ENCODE results near the gene GARRE1. TPM values are rescaled to one million over a fixed set of nuclear protein-coding genes. Genes with fewer than 3 reads are reported as not detected.

GARRE1 gene
- total and polyA plus RNA-seq, 4 donors, result 4.0 to 13.7 (median 9.0) TPM

DNA sequence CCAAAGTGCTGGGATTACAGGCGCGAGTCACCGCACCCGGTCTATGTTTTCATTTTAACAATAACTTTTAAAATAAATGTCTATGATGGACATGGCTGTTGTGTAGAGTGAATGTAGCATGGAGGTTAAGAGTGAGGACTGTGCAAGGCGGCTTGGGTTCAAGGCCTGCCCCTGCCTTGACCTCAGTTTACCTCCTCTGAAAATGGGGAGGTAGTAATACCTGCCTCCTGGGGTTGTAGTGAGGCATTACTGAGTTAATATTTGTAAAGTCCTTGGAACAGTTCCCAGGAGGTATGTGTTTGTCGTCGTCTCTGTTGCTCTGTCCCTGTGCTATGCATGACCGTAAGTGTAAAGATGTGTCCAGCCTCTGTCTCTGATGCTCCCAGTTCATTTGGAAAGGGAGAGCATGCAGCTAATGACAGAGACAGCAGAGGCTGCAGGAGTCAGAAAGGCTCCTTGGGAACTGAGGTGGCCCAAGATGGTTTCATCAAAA is 9.4 kb downstream of the GARRE1 start:
- DNase-seq (ENCODE audit: low spot score), result no peak
- Histone ChIP-seq H3K36me3 (ENCODE audit: control insufficient read depth in 4 of 4, insufficient read depth in 3 of 4, low read depth in 1 of 4, low read length in 3 of 4) (no peaks in the 10 kb centered on the region), H3K27me3 (ENCODE audit: control insufficient read depth in 4 of 4, insufficient read depth in 4 of 4, low read length in 3 of 4) (no peaks in the 10 kb centered on the region), H3K4me3 (ENCODE audit: low read depth in 1 of 3, low read length in 3 of 3) (no peak overlapping the region), H3K9me3 (ENCODE audit: control insufficient read depth in 4 of 4, low read length in 3 of 4) (no peaks in the 10 kb centered on the region), H3K4me1 (ENCODE audit: control insufficient read depth in 4 of 4, insufficient read depth in 4 of 4, low read length in 3 of 4) (peaks cover 0 to 15% (median 9%) of the 10 kb centered on the region in 4 donors), H3K9ac (ENCODE audit: low read depth in 1 of 2, low read length in 2 of 2) (no peak overlapping the region), H3K27ac (ENCODE audit: low read depth in 1 of 2, low read length in 2 of 2) (no peak overlapping the region)
- TF ChIP-seq, protein P1, sequence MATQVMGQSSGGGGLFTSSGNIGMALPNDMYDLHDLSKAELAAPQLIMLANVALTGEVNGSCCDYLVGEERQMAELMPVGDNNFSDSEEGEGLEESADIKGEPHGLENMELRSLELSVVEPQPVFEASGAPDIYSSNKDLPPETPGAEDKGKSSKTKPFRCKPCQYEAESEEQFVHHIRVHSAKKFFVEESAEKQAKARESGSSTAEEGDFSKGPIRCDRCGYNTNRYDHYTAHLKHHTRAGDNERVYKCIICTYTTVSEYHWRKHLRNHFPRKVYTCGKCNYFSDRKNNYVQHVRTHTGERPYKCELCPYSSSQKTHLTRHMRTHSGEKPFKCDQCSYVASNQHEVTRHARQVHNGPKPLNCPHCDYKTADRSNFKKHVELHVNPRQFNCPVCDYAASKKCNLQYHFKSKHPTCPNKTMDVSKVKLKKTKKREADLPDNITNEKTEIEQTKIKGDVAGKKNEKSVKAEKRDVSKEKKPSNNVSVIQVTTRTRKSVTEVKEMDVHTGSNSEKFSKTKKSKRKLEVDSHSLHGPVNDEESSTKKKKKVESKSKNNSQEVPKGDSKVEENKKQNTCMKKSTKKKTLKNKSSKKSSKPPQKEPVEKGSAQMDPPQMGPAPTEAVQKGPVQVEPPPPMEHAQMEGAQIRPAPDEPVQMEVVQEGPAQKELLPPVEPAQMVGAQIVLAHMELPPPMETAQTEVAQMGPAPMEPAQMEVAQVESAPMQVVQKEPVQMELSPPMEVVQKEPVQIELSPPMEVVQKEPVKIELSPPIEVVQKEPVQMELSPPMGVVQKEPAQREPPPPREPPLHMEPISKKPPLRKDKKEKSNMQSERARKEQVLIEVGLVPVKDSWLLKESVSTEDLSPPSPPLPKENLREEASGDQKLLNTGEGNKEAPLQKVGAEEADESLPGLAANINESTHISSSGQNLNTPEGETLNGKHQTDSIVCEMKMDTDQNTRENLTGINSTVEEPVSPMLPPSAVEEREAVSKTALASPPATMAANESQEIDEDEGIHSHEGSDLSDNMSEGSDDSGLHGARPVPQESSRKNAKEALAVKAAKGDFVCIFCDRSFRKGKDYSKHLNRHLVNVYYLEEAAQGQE (IDR thresholded peaks at IDR 0.05), result no peak
- no peak for TF ChIP-seq TAF1 (conservative IDR thresholded peaks at IDR 0.05)
- peak; percentile 16 for TF ChIP-seq FOXA1 (IDR thresholded peaks at IDR 0.05)
- peak in 1 of 2 donors; percentile 23 for TF ChIP-seq RAD21 (IDR thresholded peaks at IDR 0.05)
- peak; percentile 15 to 21 for TF ChIP-seq HNF4A (conservative IDR thresholded peaks at IDR 0.05)
- TF ChIP-seq YY1 (IDR thresholded peaks at IDR 0.05), result no peak
- no peak for TF ChIP-seq EGR1 (IDR thresholded peaks at IDR 0.05; ENCODE audit: low read depth in 2 of 2)
- TF ChIP-seq, protein P2, sequence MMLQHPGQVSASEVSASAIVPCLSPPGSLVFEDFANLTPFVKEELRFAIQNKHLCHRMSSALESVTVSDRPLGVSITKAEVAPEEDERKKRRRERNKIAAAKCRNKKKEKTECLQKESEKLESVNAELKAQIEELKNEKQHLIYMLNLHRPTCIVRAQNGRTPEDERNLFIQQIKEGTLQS (IDR thresholded peaks at IDR 0.05), result no peak
- peak; percentile 42 to 48 for TF ChIP-seq RXRA (IDR thresholded peaks at IDR 0.05)
- no peak for TF ChIP-seq HNF4G (IDR thresholded peaks at IDR 0.05)
- peak; percentile 8 for TF ChIP-seq SP1 (IDR thresholded peaks at IDR 0.05)
- TF ChIP-seq, protein P3, sequence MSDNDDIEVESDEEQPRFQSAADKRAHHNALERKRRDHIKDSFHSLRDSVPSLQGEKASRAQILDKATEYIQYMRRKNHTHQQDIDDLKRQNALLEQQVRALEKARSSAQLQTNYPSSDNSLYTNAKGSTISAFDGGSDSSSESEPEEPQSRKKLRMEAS (IDR thresholded peaks at IDR 0.05), result peak; percentile 21
- no peak for TF ChIP-seq GABPA (IDR thresholded peaks at IDR 0.05 in 1 of 2, conservative IDR thresholded peaks at IDR 0.05 in 1 of 2)
- no peak for TF ChIP-seq FOXA2 (IDR thresholded peaks at IDR 0.05)
- TF ChIP-seq, protein P4, sequence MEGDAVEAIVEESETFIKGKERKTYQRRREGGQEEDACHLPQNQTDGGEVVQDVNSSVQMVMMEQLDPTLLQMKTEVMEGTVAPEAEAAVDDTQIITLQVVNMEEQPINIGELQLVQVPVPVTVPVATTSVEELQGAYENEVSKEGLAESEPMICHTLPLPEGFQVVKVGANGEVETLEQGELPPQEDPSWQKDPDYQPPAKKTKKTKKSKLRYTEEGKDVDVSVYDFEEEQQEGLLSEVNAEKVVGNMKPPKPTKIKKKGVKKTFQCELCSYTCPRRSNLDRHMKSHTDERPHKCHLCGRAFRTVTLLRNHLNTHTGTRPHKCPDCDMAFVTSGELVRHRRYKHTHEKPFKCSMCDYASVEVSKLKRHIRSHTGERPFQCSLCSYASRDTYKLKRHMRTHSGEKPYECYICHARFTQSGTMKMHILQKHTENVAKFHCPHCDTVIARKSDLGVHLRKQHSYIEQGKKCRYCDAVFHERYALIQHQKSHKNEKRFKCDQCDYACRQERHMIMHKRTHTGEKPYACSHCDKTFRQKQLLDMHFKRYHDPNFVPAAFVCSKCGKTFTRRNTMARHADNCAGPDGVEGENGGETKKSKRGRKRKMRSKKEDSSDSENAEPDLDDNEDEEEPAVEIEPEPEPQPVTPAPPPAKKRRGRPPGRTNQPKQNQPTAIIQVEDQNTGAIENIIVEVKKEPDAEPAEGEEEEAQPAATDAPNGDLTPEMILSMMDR (IDR thresholded peaks at IDR 0.05; ENCODE audit: low read depth, low read length, missing input control), result peak; percentile 5
- no peak for TF ChIP-seq NR2F2 (IDR thresholded peaks at IDR 0.05)
- TF ChIP-seq, protein P5, sequence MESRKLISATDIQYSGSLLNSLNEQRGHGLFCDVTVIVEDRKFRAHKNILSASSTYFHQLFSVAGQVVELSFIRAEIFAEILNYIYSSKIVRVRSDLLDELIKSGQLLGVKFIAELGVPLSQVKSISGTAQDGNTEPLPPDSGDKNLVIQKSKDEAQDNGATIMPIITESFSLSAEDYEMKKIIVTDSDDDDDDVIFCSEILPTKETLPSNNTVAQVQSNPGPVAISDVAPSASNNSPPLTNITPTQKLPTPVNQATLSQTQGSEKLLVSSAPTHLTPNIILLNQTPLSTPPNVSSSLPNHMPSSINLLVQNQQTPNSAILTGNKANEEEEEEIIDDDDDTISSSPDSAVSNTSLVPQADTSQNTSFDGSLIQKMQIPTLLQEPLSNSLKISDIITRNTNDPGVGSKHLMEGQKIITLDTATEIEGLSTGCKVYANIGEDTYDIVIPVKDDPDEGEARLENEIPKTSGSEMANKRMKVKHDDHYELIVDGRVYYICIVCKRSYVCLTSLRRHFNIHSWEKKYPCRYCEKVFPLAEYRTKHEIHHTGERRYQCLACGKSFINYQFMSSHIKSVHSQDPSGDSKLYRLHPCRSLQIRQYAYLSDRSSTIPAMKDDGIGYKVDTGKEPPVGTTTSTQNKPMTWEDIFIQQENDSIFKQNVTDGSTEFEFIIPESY (IDR thresholded peaks at IDR 0.05), result no peak
- no peak for TF ChIP-seq JUND (IDR thresholded peaks at IDR 0.05)
- 70% methylated on average over 8 of the region's 8 CpGs for WGBS
